C4-2B (cell line): Measurements from ENCODE around the gene USP6NL.

Experiments used
- H3K27ac ChIP-seq: fragments of 450-650 bp; 2 replicates; pipeline ENCODE4 v1.5.1; 2017
- ZFX ChIP-seq: fragments of 450-650 bp; IDR thresholded peaks from 2 replicates; pipeline ENCODE4 v1.6.1; 2017
- TF ChIP-seq, protein P1 (sequence below): fragments of 450-650 bp; conservative IDR thresholded peaks from 2 replicates; pipeline ENCODE4 v1.5.1; 2017; ENCODE audit warnings: mild to moderate bottlenecking

Gene USP6NL

DNA sequence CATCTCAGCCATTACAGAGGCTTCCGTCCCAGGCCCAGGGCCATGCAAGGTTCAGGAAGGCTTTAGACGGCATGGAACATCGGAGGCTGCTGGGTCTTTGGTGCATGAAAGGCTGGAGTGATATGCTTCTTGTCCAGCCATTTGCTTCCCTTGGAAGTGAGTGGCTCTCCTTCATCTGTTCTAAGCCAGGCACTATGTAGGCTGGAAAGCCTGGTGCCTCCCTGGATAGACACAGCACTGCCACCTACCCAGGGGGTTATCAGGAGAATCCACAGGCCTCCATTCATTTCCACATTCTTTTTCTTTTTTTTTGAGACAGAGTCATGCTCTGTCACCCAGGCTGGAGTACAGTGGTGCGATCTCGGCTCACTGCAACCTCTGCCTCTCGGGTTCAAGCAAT lies 31.6 kb upstream of the USP6NL start:
- TF ChIP-seq ZFX = no peak
- TF ChIP-seq, protein P1, sequence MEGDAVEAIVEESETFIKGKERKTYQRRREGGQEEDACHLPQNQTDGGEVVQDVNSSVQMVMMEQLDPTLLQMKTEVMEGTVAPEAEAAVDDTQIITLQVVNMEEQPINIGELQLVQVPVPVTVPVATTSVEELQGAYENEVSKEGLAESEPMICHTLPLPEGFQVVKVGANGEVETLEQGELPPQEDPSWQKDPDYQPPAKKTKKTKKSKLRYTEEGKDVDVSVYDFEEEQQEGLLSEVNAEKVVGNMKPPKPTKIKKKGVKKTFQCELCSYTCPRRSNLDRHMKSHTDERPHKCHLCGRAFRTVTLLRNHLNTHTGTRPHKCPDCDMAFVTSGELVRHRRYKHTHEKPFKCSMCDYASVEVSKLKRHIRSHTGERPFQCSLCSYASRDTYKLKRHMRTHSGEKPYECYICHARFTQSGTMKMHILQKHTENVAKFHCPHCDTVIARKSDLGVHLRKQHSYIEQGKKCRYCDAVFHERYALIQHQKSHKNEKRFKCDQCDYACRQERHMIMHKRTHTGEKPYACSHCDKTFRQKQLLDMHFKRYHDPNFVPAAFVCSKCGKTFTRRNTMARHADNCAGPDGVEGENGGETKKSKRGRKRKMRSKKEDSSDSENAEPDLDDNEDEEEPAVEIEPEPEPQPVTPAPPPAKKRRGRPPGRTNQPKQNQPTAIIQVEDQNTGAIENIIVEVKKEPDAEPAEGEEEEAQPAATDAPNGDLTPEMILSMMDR = no peak
- H3K27ac ChIP-seq = no peak overlapping the region

DNA sequence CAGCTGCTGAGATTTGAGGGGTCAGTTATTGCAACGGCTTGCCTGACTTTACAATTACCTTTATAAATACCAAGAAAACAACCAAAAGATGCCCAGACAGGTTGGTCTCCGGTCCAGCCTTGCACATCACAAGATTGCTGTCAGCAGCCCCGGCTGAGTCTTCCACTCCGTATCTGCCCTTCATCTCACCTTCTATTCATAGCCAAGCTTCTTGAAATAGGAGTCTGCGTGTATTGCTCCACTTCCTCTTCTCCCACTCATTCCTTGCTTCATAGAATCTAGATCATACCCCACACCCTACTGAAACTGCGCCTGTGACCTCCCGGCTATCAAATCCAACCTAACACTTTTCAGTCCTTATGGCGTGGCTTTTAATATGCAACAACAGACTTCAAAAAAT lies 31.1 kb upstream of the USP6NL start:
- TF ChIP-seq, protein P1 = no peak
- no peak for TF ChIP-seq ZFX
- H3K27ac ChIP-seq = no peak overlapping the region

DNA sequence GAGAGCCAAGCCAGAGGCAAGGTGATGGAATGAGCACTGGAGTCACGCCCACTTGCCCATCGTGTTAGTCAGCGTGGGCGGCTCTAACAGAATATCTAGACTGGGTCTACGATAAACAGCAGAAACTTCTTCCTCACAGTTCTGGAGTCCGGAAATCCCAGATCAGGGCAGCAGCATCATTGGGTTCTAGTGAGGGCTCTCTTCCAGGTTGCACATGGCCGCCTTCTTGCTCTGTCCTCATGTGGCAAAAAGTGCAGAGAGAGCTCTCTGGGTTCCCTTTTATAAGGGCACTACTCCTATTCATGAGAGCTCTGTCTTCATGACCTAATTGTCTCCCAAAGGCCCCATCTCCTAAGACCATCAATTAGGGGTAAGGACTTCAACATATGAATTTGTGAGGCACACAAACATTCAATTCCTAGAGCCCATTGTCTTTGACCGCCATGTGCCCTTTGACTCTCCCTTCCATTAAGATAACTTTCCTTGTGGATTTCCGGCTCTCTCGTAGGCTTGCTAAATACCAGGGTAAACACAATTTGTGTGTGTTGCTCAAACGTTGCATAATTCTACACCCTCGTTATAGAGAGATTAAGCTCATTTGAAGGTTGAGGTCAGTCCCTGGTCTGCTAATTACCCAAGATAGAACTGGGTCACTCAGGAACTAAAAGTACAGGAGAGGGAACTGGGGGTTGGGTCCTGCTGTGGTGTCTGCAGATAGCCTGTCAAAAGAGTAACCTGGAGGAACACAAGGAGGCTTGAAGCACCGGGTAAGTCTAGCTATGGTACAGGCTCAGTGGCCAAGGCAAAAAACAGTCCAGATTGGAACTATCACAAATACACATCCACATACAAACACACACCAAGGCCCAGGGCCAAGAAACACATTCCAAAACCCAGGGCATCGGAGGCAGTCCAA lies 28.7 kb upstream of the USP6NL start:
- TF ChIP-seq, protein P1 = no peak
- TF ChIP-seq ZFX = no peak
- H3K27ac ChIP-seq = no peak overlapping the region

DNA sequence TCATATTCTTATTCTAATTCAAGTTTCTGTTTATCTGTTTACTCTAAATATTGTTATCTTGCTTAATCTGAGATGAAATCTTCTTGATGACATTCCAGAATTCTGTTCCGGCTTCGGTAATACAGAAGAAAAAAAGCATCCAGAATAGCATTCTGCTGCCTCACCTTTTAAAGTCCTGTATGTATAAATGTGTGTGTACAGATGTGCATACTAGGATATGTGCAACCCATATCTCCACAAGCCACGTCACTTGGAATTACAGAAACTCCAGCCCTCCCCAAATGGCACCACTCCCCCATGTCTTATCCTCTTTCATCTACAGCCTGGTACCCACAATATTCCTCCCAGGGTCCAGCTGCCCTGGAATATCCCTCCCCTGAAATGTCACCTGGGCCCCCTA lies 27.9 kb upstream of the USP6NL start:
- H3K27ac ChIP-seq = no peak overlapping the region

DNA sequence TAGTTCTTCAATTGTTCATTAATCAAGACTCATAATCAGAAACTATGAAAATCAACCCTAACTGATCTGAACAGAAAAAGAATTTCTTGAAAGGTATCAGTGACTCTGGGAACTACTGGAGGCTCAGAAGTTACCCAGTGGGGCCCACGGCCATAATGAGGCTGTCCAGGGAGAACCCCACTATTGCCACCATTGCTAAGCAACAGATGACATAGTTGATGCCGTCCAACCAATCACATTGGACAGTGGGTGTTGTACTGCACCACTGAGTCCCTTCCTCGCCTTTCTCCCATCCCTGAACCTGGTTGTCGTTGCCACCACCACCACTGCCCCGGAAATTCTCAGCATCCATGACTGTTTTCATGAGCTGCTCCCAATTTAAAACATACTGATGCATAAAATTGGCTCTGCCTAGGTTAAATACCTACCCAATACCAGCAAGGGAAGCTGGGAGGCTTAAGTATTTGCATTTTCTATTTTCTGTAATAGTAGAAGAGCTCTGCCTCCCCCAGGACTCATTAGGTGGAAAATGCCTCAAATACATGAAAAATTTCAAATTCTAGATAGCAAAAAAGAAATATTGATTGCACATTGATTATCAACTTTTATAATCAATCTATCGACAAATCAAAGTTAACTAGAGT lies 26.7 kb upstream of the USP6NL start:
- TF ChIP-seq, protein P1 = no peak
- no peak for TF ChIP-seq ZFX
- H3K27ac ChIP-seq = no peak overlapping the region

More for the DNA sequence above, 27.9 kb upstream of the USP6NL start:
- TF ChIP-seq, protein P1 = no peak
- no peak for TF ChIP-seq ZFX

DNA sequence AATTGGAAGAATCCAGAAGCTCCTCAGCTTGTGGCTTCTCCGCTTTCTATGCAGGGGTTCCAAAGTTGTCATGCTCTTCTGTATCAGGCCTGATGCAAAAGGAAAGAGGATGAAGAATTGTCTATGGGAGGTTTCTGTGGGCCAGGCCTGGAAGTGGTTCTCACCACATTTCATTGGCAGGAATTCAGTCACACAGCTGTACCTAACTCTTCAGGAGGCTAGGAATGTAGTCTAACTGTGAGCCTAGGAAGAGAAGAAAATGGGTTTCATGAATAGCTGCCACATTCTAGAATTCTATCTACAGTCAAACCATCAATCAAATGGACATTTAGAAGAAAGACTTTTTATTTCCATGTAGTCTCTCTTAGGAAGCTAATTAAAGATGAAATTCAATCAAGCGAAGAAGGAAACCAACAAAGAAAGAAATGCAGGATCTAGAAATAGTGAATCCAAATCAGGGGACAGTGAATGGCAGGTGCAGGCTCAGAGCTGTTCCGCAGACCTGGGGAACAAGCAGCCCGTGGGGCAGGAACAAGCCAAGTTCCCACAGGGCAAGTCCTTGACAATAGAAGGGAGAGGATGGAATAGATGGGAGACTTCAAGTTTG lies 25.4 kb upstream of the USP6NL start:
- H3K27ac ChIP-seq = no peak overlapping the region
- TF ChIP-seq ZFX = no peak
- TF ChIP-seq, protein P1 = no peak
